GM12801 (cell line): Measurements from ENCODE around the gene TOPAZ1.

Source experiments
- TF ChIP-seq, protein P1 (sequence below): IDR thresholded peaks from one replicate; pipeline ENCODE4 v1.5.1; 2011; ENCODE audit warnings: control low read depth; ENCODE audit not compliant: insufficient read length; ENCODE audit errors: extremely low read depth

The TOPAZ1 gene

DNA sequence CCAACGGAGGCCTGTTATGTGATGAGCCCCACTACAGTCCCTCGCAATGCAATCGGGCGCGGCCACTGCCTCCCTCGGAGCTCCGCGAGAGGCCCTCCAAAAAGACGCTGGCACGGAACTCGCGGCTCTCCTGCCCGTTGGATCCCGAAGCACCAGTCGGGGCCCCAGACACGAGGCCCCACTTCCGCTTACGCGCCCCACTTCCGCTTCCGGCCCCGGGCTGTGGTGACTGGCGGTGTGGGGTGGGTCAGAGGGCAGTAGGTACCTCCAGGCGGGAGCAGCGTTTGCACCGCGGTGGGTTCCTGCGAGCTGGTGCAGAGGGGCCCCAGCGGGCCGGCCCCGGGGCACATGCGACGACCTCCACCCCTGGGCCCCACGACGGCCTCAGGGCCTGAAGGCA lies at the start of gene TOPAZ1:
Gene TOPAZ1 (plus strand): TSS at position 181 of the 400 bp plus-strand sequence. CDS start 168 bp downstream, at position 349.
- TF ChIP-seq, protein P1, sequence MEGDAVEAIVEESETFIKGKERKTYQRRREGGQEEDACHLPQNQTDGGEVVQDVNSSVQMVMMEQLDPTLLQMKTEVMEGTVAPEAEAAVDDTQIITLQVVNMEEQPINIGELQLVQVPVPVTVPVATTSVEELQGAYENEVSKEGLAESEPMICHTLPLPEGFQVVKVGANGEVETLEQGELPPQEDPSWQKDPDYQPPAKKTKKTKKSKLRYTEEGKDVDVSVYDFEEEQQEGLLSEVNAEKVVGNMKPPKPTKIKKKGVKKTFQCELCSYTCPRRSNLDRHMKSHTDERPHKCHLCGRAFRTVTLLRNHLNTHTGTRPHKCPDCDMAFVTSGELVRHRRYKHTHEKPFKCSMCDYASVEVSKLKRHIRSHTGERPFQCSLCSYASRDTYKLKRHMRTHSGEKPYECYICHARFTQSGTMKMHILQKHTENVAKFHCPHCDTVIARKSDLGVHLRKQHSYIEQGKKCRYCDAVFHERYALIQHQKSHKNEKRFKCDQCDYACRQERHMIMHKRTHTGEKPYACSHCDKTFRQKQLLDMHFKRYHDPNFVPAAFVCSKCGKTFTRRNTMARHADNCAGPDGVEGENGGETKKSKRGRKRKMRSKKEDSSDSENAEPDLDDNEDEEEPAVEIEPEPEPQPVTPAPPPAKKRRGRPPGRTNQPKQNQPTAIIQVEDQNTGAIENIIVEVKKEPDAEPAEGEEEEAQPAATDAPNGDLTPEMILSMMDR = no peak

DNA sequence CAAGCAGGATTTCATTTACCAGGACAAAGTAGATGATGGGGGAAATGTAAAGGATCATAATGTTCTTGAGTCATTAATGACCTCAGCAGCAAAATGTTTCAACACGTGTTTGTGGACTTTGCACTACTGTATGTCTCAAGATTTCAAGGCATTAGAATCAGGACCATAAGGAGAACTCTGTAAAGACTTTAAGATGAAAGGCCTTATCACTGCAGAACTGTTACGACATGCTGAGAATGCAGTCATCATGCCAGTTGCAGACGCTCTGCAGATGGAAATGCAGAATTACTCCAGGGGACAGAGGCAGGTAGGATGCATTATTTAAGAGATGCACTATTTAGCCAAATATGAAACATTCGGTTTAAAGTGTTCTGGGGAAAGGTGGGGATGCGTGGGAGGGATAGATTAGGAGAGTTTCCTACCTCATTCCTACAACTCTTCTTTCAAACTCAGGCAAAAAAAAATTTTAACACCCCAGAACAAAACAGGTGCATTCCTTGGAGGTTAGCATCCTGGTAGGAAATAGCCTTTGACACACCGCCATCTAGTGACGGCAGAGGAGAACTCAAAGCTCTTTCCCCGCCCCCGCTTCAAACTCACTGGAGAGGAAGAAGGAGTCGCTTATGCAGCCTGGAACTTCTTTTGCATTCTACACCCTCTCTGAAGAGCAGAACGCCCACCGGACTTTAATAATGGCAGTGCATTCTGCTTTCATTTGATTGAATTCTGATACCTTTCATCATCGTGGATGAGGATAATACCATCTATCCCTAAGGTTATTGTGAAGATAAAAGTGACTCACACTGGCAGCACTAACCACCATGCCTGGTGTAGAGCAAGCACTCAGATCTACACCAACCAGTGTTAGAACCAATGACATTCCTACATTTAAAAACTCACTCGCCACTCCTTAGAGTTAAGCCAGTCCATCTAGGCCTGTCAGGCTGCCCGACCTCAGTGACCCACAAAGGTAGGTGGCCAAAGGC lies 43.1 kb upstream of the TOPAZ1 start:
- TF ChIP-seq, protein P1 = no peak

GRCh38 chr3:44206261-44206660 lies 35.4 kb upstream of the TOPAZ1 start:
- TF ChIP-seq, protein P1 = no peak

GRCh38 chr3:44206862-44207652 lies 34.6 kb upstream of the TOPAZ1 start:
- TF ChIP-seq, protein P1 = no peak

DNA sequence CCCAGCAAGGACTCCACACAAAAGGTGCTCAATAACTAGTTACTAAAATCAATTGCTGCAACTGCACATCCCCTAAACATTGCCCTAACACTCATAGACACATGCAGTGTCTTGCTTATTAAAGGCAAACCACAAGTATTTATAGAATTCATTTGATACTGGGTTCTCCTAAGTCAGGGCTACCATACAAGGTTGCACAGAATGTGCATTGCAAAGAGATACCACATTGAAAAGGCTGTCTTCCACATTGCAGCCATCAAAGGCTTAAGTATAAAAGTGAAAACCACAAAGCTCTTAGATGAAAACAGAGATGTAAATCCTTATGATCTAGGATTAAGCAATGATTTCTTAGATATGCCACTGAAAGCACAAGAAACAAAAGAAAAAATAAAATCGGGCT lies 33.6 kb upstream of the TOPAZ1 start:
- TF ChIP-seq, protein P1 = no peak

DNA sequence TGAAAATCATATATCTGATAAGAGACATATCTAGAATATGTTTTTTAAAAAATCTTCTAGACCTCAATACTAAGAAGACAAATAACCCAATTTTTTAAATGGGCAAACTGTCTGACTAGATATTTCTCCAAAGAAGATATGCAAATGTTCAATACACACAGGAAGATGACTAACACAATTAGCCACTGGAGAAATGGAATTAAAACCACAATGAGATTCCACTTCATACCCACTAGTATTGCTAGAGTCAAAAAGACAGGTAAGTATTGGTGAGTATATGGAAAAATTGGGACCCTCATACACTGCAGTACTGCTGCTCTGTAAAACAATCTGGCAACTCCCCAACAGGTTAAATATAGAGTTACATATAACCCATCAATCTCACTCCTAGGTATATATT lies 33.1 kb upstream of the TOPAZ1 start:
- TF ChIP-seq, protein P1 = no peak

DNA sequence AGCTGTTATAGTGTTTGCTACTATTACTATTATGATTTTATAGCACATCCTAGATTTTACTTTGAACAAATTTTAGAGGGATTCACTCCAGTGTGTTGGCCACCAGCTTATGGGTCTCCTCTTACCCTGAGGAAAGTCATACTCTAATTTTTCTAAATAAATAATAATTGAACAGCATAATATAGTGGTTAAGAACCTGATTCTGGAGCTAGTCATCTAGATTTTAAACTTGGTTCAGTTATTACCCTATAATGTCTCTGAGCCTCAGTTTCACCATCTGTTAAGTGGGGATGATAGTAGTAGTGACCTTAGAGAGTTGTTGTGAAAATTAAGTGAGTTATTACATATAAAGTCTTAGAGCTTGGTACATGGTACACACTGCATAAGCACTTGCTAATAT lies 30.7 kb upstream of the TOPAZ1 start:
- TF ChIP-seq, protein P1 = no peak
